CD4-positive, alpha-beta T cell treated with Interleukin-4 for 1 hour (primary cell): Measurements from ENCODE around the gene SNRPD3.
"Not testable (repeated sequence)": the region's sequence is repeated elsewhere in the genome, so short reads cannot be mapped to it uniquely, and the experiment has no call there.

ENCODE experiments used
- DNase-seq, 2 donors: peaks; one replicate each; pipeline ENCODE4 v3.0.0-alpha.2; 2020 to 2022

SNRPD3 gene

GRCh38 chr22:24555165-24556039 is at the start of gene SNRPD3:
Gene SNRPD3, plus strand, starts transcription at chr22:24555999. Its CDS starts 1,676 bp downstream, at chr22:24557675.
- peak; percentile 100 for DNase-seq

DNA sequence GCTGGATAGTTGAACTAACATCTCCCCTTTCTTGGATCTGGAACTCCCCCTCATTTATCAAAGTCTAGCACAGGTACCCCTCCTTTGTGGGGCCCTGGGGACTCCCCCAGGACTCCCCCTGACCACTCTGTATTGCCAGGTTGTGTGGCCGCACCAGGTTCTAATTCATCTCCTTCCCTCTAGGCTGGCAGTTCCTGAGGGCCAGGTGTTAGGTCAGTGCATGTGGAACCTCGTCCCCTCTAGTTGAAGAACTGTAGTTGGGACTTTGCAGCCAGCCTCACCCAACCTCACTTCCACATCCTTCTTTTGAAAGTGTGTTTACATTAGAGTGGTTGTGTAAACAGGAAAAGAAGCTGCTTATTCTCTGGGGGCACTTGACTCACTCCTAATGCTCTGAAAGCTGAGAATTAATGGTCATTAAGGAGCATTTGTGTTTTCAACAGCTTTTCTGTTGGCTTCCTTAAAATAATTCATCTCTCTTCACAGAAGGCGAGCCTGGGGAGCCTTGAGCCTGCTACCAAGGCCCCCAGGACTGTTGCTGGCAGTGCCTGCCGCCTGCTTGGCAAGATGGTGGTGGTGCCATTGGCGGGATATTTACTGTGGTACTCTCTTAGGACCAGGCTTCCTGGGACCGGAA is 48.9 kb upstream of the SNRPD3 start:
- DNase-seq, result no peak

DNA sequence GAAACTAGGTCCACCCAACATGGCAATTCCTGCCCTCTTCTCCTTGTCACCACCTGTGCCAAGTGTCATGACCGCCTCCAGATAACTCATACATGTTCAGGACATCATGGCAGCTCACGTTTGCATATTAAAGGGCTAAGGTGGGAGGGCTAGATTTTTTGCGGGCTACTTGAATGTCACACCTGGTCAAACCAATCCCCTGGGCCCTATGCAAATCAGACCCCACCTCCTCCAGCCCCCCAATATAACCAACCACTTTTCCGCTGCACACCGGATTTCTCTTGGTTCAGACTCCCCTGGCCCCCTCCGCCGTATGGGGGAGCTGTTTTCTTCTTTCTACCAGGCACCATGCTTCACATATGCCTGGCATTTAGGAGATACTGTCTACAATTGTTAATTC is 48.1 kb upstream of the SNRPD3 start:
- no peak for DNase-seq

- DNase-seq, result peak in 1 of 2 donors; percentile 23
Measured at GRCh38 chr22:24510637-24511625, 44.9 kb upstream of the SNRPD3 start.

DNA sequence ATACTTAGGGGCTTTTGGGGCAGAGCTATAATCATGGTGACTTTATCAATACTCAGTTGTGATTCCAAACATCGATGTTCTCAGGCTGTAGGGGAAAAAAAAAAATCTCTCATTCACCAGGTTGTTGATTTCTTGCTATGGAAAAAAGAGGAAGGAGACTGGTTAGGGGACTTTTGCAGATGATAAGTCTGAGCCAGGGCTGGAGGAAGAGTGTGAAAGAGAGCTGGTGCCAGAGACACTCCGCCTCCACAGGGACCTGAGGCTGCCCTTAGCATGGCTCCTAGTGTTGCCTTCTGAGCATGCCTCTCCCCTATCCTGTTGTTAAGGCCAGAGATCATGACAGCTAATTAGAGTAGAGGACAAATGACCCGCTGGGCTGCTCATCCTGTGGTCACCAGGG is 43.8 kb upstream of the SNRPD3 start:
- DNase-seq, result peak in 1 of 2 donors; percentile 56

- DNase-seq, result no peak
Measured at GRCh38 chr22:24513378-24514240, 42.2 kb upstream of the SNRPD3 start.

DNA sequence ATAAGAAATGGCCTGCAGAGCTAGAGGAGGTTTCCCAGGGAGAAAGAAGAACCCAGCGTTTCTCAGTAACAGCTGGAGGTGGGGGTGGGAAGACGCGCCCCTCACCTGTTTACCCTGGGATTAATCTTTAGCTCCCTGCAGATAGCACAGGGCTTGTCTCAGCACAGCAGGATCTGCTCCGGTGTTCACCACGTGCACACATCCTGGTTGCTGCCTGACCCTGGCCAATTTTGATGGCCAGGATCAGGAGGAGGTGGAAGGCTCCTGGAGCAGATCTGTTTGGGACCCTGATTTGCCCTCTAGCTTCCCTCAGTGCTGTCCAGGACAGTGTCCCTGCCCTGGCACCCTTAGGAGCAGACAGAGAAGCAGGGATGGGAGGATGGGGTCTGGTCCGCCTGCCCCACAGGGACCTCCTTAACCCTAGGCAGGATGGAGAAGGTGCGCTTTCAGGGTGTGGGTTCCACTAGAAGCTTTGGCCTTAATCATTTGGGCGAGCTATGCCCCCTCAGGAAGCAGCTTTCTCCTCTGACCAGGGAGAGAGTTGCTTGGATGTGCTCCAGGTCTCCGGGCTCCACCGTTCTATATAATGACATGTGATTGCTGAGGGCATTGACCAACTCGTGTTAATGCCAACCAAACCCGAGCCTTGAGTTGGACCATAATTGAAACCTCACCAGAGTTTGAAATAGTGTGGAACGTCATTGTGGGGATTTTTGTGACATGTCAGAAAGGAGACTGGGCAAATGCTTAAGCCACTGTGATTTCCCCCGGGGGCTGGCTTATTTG is 41.4 kb upstream of the SNRPD3 start:
- peak in 1 of 2 donors; percentile 15 for DNase-seq

DNA sequence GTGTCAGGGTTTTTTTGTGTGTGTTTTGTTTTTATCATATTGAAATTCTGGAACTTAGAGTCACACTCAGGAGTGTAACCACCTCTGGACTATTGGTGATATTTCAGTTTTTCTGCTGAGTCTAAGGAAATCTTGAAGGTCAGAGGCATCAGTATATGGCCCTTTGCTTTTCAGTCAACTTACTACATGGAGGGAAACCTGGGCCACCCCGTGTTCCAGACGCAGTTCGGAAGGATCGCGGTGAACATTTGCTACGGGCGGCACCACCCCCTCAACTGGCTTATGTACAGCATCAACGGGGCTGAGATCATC is 40.8 kb upstream of the SNRPD3 start:
- DNase-seq, result no peak

DNA sequence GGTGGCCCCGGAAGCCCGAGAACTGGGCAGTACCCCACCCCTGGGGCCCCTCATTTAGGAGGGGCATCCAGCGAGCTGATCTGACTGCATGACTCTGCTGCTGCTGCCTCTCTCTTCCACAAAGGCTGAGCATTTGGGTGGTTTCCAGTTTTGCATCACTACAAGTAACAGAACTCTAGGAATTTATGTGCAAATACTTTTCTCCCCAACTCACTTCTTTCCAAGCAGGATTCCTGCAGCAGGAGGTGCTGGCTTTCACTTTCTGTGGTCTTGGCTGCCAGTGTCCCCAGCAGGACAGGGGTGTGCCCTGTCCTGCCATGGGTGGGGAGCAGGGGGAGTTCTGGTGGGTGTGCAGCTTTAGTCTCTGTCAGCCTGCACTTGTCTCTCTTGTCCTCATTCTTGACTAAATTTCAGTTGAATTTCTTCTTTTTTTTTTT is 39.5 kb upstream of the SNRPD3 start:
- DNase-seq, result peak in 1 of 2 donors; percentile 40

DNA sequence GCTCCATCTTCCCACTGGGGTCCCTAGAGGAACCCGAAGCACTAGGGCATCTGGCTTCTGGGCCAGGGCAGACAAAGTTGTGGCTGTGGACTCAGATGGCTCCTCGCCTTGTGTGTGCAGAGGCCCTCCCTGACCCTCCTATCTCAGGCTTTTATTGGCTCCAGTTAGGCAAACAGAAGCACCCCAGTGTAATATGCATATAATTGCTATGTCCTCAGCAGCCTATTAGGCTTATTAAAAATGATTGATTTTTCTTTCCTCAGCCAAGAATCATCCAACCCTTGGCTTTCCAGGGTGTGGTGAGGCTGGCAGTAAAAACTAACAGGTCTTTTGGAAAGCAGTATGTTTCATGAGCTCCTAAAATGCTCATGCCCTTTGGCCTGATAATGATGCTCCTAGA is 38.4 kb upstream of the SNRPD3 start:
- no peak for DNase-seq

- DNase-seq, result no peak
Measured at GRCh38 chr22:24518228-24518627, 37.6 kb upstream of the SNRPD3 start.

- no peak for DNase-seq
Measured at GRCh38 chr22:24518771-24519485, 36.9 kb upstream of the SNRPD3 start.

GRCh38 chr22:24519496-24519895 is 36.3 kb upstream of the SNRPD3 start:
- no peak for DNase-seq

DNA sequence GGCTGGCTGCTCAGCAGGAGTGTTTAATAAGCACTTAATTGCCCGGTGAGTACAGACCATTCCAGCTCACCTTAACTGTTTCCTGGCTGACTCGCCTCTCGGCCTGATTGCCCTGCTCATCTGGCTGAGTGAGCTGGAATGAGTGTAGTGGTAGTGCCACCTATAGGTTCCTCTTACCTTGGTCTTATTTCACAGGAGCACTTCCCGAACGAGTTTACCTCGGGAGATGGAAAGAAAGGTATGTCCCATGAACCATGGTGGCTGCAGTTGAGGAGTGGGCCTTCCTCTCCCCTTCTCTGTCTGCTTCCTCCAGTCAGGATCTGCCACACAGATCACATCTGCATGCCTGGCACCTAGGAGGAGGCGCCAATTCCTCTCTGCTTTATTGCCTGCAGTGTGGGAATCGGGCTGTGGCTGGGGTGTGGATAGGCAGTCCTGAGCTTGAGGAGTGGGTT is 34.0 kb upstream of the SNRPD3 start:
- DNase-seq, result peak; percentile 42 to 47

- no peak for DNase-seq
Measured at GRCh38 chr22:24523873-24524272, 31.9 kb upstream of the SNRPD3 start.

- DNase-seq, result peak; percentile 81 to 85
Measured at GRCh38 chr22:24525416-24526037, 30.3 kb upstream of the SNRPD3 start.

GRCh38 chr22:24526191-24526590 is 29.6 kb upstream of the SNRPD3 start:
- no peak for DNase-seq

DNA sequence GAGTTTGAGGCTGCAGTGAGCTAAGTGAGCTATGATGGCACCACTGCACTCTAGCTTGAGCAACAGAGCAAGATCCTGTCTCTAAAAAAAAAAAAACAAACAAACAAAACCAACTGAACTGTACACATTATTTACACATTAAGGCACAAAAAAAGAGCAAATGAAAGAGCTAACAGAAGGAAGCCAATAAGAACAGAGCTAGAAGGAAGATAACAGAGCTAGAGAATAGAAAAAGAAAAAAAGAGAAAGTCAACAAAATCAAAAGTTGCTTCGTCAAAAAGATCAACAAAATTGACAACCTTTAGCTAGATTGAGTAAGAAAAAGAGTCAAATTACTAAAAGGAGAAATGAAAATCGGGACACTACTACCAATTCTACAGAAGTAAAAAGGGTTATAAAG is 25.9 kb upstream of the SNRPD3 start:
- no peak for DNase-seq

DNA sequence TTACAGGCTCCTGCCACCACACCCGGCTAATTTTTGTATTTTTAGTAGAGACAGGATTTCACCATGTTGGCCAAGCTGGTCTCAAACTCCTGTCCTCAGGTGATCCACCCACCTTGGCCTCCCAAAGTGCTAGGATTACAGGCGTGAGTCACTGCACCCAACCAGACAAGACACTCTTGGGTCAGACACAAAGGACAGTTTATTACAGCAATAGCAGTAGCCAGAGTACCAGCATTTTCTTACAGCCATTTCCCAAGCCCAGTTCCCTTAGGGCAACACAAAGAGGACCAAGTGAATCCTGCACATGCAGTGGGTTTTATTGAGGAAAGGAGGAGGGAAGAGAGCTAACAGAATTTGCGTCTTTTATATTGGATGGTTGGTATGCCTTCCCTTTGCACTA is 24.8 kb upstream of the SNRPD3 start:
- not testable (repeated sequence) for DNase-seq

DNA sequence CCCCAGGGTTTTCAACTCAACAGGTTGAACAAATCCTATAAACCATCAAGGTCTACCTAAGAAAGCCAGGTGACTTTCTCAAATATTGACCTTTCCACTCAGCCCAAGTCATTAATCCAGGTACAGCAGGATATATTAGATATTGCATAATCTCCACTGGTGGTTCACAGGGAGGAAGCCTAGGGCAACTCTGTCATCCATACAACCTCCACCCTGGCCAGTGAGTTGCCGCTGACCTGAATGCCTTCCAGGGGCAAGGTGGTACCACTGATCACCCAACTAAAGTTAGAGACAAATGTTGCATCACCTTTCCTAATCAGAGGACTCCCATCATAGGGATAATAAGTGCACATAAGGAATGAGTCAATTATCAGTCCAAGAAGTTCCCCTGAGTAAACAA is 23.7 kb upstream of the SNRPD3 start:
- no peak for DNase-seq
